CD14-positive monocyte (primary cell): ENCODE results near the gene TMEM272. TPM values are rescaled to one million over a fixed set of nuclear protein-coding genes. Genes with fewer than 3 reads are reported as not detected.

Experiments
- DNase-seq, 3 donors: peaks; one replicate each; pipeline ENCODE4 v3.0.0-alpha.2; 2011 to 2022
- H2AFZ ChIP-seq: 2 replicates; pipeline ENCODE4 v1.6.0; 2012; ENCODE audit warnings: mild to moderate bottlenecking, low read depth, low read length, inconsistent platforms; ENCODE audit not compliant: insufficient read depth, poor library complexity, severe bottlenecking
- H3K27ac ChIP-seq, 2 donors: 1 replicate in 1 of 2; 2 replicates in 1 of 2; pipeline ENCODE4 v1.5.1; 2012 to 2013; ENCODE audit warnings: low read length in 2 of 2, control low read depth in 1 of 2, inconsistent platforms in 1 of 2, low read depth in 1 of 2, mild to moderate bottlenecking in 1 of 2
- H3K27me3 ChIP-seq, 2 donors: one replicate each; pipeline versions ENCODE4 v1.6.0 to v1.6.1; 2011 to 2013; ENCODE audit warnings: low read length in 2 of 2; ENCODE audit not compliant: control insufficient read depth in 2 of 2, insufficient read depth in 2 of 2
- H3K36me3 ChIP-seq, 2 donors: replicated peaks in 1 of 2; 1 replicate in 1 of 2; 2 replicates in 1 of 2; pipeline versions ENCODE4 v1.5.1 to v1.6.1; 2012 to 2013; ENCODE audit warnings: low read length in 2 of 2, control low read depth in 1 of 2, inconsistent platforms in 1 of 2, mild to moderate bottlenecking in 1 of 2; ENCODE audit not compliant: insufficient read depth in 2 of 2, control insufficient read depth in 1 of 2
- H3K4me1 ChIP-seq, 2 donors: 1 replicate in 1 of 2; 2 replicates in 1 of 2; pipeline versions ENCODE4 v1.5.1 to v1.6.1; 2012 to 2013; ENCODE audit warnings: low read length in 2 of 2, control low read depth in 1 of 2, inconsistent platforms in 1 of 2, mild to moderate bottlenecking in 1 of 2, moderate library complexity in 1 of 2; ENCODE audit not compliant: insufficient read depth in 2 of 2, control insufficient read depth in 1 of 2
- H3K4me2 ChIP-seq: replicated peaks from 2 replicates; pipeline ENCODE3; 2012; ENCODE audit warnings: low read length, moderate library complexity, mild to moderate bottlenecking; ENCODE audit not compliant: poor library complexity, severe bottlenecking; ENCODE audit errors: extremely low read depth
- H3K4me3 ChIP-seq, 3 experiments: fragments of 200-600 bp in 1 of 3; sonication (generic) in 1 of 3; replicated peaks in 1 of 3; 1 replicate in 2 of 3; 2 replicates in 1 of 3; pipeline ENCODE4 v1.5.1; 2011 to 2013; ENCODE audit warnings: low read length in 3 of 3, mild to moderate bottlenecking in 3 of 3, control low read depth in 2 of 3, low read depth in 2 of 3, inconsistent platforms in 1 of 3, moderate library complexity in 1 of 3
- H3K79me2 ChIP-seq: 2 replicates; pipeline ENCODE4 v1.6.0; 2012; ENCODE audit warnings: mild to moderate bottlenecking, control low read depth, inconsistent platforms, low read length, moderate library complexity; ENCODE audit not compliant: insufficient read depth
- H3K9ac ChIP-seq: 2 replicates; pipeline ENCODE4 v1.6.0; 2017; ENCODE audit warnings: low read length, mild to moderate bottlenecking; ENCODE audit not compliant: insufficient read depth, poor library complexity, severe bottlenecking
- H3K9me3 ChIP-seq, 2 donors: replicated peaks in 1 of 2; 1 replicate in 1 of 2; 2 replicates in 1 of 2; pipeline versions ENCODE4 v1.5.1 to v1.6.1; 2012 to 2013; ENCODE audit warnings: low read length in 2 of 2, control low read depth in 1 of 2; ENCODE audit not compliant: control insufficient read depth in 1 of 2, insufficient read depth in 1 of 2
- H4K20me1 ChIP-seq: 2 replicates; pipeline ENCODE4 v1.6.0; 2012; ENCODE audit warnings: mild to moderate bottlenecking, low read length, control low read depth, moderate library complexity; ENCODE audit not compliant: insufficient read depth
- H3K27ac Mint-ChIP-seq, 7 donors: one replicate each; pipeline ENCODE4 v1.8.0; 2020; ENCODE audit warnings: mild to moderate bottlenecking in 7 of 7, mixed read lengths in 7 of 7, moderate library complexity in 6 of 7, inconsistent platforms in 2 of 7
- H3K27me3 Mint-ChIP-seq, 3 donors: one replicate each; pipeline ENCODE4 v1.8.0; 2021 to 2022; ENCODE audit warnings: low read depth in 3 of 3, mild to moderate bottlenecking in 3 of 3, mixed read lengths in 3 of 3, moderate library complexity in 3 of 3, inconsistent platforms in 1 of 3
- H3K36me3 Mint-ChIP-seq, 2 donors: one replicate each; pipeline ENCODE4 v1.8.0; 2020; ENCODE audit warnings: mixed read lengths in 2 of 2, inconsistent platforms in 1 of 2, mild to moderate bottlenecking in 1 of 2
- H3K4me1 Mint-ChIP-seq: one replicate; pipeline ENCODE4 v1.8.0; 2020; ENCODE audit warnings: mild to moderate bottlenecking, mixed read lengths
- H3K4me3 Mint-ChIP-seq, 2 donors: one replicate each; pipeline ENCODE4 v1.8.0; 2020; ENCODE audit warnings: mild to moderate bottlenecking in 2 of 2, mixed read lengths in 2 of 2, moderate library complexity in 1 of 2
- H3K9me3 Mint-ChIP-seq, 7 donors: one replicate each; pipeline ENCODE4 v1.8.0; 2020 to 2022; ENCODE audit warnings: mixed read lengths in 7 of 7, mild to moderate bottlenecking in 6 of 7, moderate library complexity in 6 of 7, inconsistent platforms in 2 of 7
- CTCF ChIP-seq: fragments of 200-600 bp; IDR thresholded peaks from one replicate; pipeline ENCODE4 v1.8.0; 2022; ENCODE audit warnings: antibody characterized with exemption, mild to moderate bottlenecking
- WGBS: methylation state at CpG from one replicate; pipeline ENCODE4 v1.1.5; 2013; ENCODE audit warnings: missing lambda C conversion rate; ENCODE audit not compliant: insufficient coverage; 5-methylcytosine and 5-hydroxymethylcytosine counted together
- intact Hi-C, 2 donors: fragments of 100-400 bp; cut with micrococcal nuclease; formaldehyde crosslinking; loops; one replicate each; pipeline versions ENCODE4 v1.15.0 to v1.15.1; 2023
- polyA plus RNA-seq, 3 donors: library from polyadenylated mRNA; depleted of rRNA in 1 of 3; unstranded in 2 of 3; stranded (reverse) in 1 of 3; fragments of 300-500 nt in 2 of 3; fragments of >200 nt in 1 of 3; fragmentation: Illumina TruSeq in 2 of 3; gene quantifications; 1 replicate in 2 of 3; 2 replicates in 1 of 3; pipeline ENCODE4 v1.2.3, GENCODE V29; 2012 to 2021

TMEM272 gene
- polyA plus RNA-seq, 3 donors = 0.07 TPM; not detected in 2

GRCh38 chr13:51796546-51796945 lies 48.4 kb downstream of the TMEM272 start:
- H3K9me3 Mint-ChIP-seq = no peaks in the 10 kb centered on the region
- Histone ChIP-seq H3K27me3 (peaks cover 0 to 7% of the 10 kb centered on the region in 2 donors), H3K4me2 (no peak overlapping the region), H3K9ac (no peak overlapping the region), H3K36me3 (peaks cover 0 to 5% of the 10 kb centered on the region in 2 donors), H4K20me1 (no peaks in the 10 kb centered on the region), H3K4me3 (no peak overlapping the region), H3K9me3 (no peaks in the 10 kb centered on the region), H3K27ac (no peak overlapping the region), H3K4me1 (peaks cover 21 to 22% of the 10 kb centered on the region in 2 donors), H3K79me2 (no peaks in the 10 kb centered on the region), H2AFZ (no peak overlapping the region)
- H3K4me1 Mint-ChIP-seq = peaks cover 29% of the 10 kb centered on the region
- peaks cover 33 to 43% of the 10 kb centered on the region in 2 donors for H3K36me3 Mint-ChIP-seq
- H3K4me3 Mint-ChIP-seq = no peak overlapping the region
- intact Hi-C loops = loop anchor here in 1 of 2 donors (10.0 kb wide), 1 partner anchor 48 kb away; the partner anchor contains the start of gene TMEM272
- no peak for TF ChIP-seq CTCF
- H3K27me3 Mint-ChIP-seq = peaks cover 7 to 24% (median 22%) of the 10 kb centered on the region in 3 donors
- DNase-seq = no peak
- WGBS = 76% methylated on average over 6 of the region's 7 CpGs
- peak overlapping the region in 1 of 7 donors; percentile 61 for H3K27ac Mint-ChIP-seq

- Mint-ChIP-seq H3K27me3 (peaks cover 7 to 23% (median 19%) of the 10 kb centered on the region in 3 donors), H3K9me3 (no peaks in the 10 kb centered on the region), H3K4me1 (peaks cover 26% of the 10 kb centered on the region), H3K27ac (peak overlapping the region in 1 of 7 donors; percentile 4), H3K36me3 (peaks cover 36 to 47% of the 10 kb centered on the region in 2 donors), H3K4me3 (no peak overlapping the region)
- peaks cover 19 to 20% of the 10 kb centered on the region in 2 donors for H3K4me1 ChIP-seq
- H4K20me1 ChIP-seq = no peaks in the 10 kb centered on the region
- no peak overlapping the region for H2AFZ ChIP-seq
- H3K36me3 ChIP-seq = peaks cover 0 to 5% of the 10 kb centered on the region in 2 donors
- intact Hi-C loops = loop anchor here in 1 of 2 donors (10.0 kb wide), 1 partner anchor 49 kb away; the partner anchor contains the start of gene TMEM272
- H3K27me3 ChIP-seq = peaks cover 0 to 7% of the 10 kb centered on the region in 2 donors
- no peak for DNase-seq
- no peaks in the 10 kb centered on the region for H3K9me3 ChIP-seq
- WGBS = no CpG with 5 or more reads among the region's 2 CpGs
- no peaks in the 10 kb centered on the region for H3K79me2 ChIP-seq
- no peak overlapping the region for H3K9ac ChIP-seq
- H3K27ac ChIP-seq = no peak overlapping the region
- no peak overlapping the region for H3K4me2 ChIP-seq
- no peak for TF ChIP-seq CTCF
- H3K4me3 ChIP-seq = no peak overlapping the region
Observed at GRCh38 chr13:51795419-51795818, 49.6 kb downstream of the TMEM272 start.
